Endothelial cell of umbilical vein (primary cell): Measurements from ENCODE around the gene NDUFS1. TPM values are rescaled to one million over a fixed set of nuclear protein-coding genes. Genes with fewer than 3 reads are reported as not detected.
"Not testable (repeated sequence)": the region's sequence is repeated elsewhere in the genome, so short reads cannot be mapped to it uniquely, and the experiment has no call there.

Experiments used
- BruUV-seq: library from RNA; stranded (reverse); fragments of 400-500 nt; replicated peaks from 2 replicates; lab custom pipeline; 2021; lab: Mats Ljungman, UMichigan
- CTCF ChIA-PET: fragments of 300-600, 350-600 bp; sonication (Branson Sonifier 250); formaldehyde crosslinking; loops from one replicate; lab custom pipeline; 2021; ENCODE audit warnings: antibody characterized with exemption, inconsistent platforms; lab: Charles Lee
- POLR2A ChIA-PET: fragments of 300-600, 350-600 bp; sonication (Branson Sonifier 250); formaldehyde crosslinking; loops from one replicate; lab custom pipeline; 2021; ENCODE audit warnings: antibody characterized with exemption, inconsistent platforms; lab: Charles Lee
- DNase-seq: peaks from one replicate; pipeline ENCODE4 v3.0.0-alpha.2; 2011; ENCODE audit warnings: low read depth, low spot score
- FAIRE-seq: peaks from 2 replicates; lab custom pipeline; 2011; peaks lifted over from hg19 to GRCh38; lab: Jason Lieb, UNC
- H2AFZ ChIP-seq: 2 replicates; pipeline ENCODE4 v1.6.0; 2012; ENCODE audit warnings: low read depth, low read length, control low read depth, inconsistent platforms
- H3K27ac ChIP-seq: 2 replicates; pipeline ENCODE4 v1.5.1; 2011; ENCODE audit warnings: low read depth, mild to moderate bottlenecking, control low read depth, low read length, moderate library complexity; ENCODE audit not compliant: insufficient read depth
- H3K27me3 ChIP-seq, 2 experiments: 2 replicates each; pipeline versions ENCODE4 v1.6.0 to v1.6.1; 2011; ENCODE audit warnings: low read length in 2 of 2, mixed read lengths in 1 of 2; ENCODE audit not compliant: control insufficient read depth in 2 of 2, insufficient read depth in 2 of 2
- H3K36me3 ChIP-seq, 2 experiments: 2 replicates in 1 of 2; 3 replicates in 1 of 2; pipeline ENCODE4 v1.5.1; 2011; ENCODE audit warnings: low read length in 2 of 2, mild to moderate bottlenecking in 1 of 2, moderate library complexity in 1 of 2; ENCODE audit not compliant: control insufficient read depth in 2 of 2, insufficient read depth in 2 of 2; ENCODE audit errors: extremely low read depth in 1 of 2
- H3K4me1 ChIP-seq: 3 replicates; pipeline ENCODE4 v1.5.1; 2011; ENCODE audit warnings: mild to moderate bottlenecking, low read length; ENCODE audit not compliant: control insufficient read depth, insufficient read depth; ENCODE audit errors: extremely low read depth
- H3K4me2 ChIP-seq: 2 replicates; pipeline ENCODE4 v1.6.1; 2011; ENCODE audit warnings: low read length, control low read depth, mixed read lengths; ENCODE audit not compliant: insufficient read depth
- H3K4me3 ChIP-seq, 3 experiments: fragments of 200-600 bp in 1 of 3; sonication (generic), shearing (Covaris generic) in 1 of 3; replicated peaks in 1 of 3; 2 replicates each; pipeline ENCODE4 v1.5.1; 2011 to 2016; ENCODE audit warnings: control low read depth in 3 of 3, low read length in 3 of 3, mild to moderate bottlenecking in 2 of 3, inconsistent platforms in 1 of 3, low read depth in 1 of 3, moderate library complexity in 1 of 3; ENCODE audit not compliant: insufficient read depth in 1 of 3
- H3K79me2 ChIP-seq: 2 replicates; pipeline ENCODE4 v1.6.0; 2012; ENCODE audit warnings: low read length, inconsistent platforms; ENCODE audit not compliant: control insufficient read depth, insufficient read depth
- H3K9ac ChIP-seq: replicated peaks from 2 replicates; pipeline ENCODE3; 2011; ENCODE audit warnings: low read length, control low read depth; ENCODE audit not compliant: insufficient read depth; ENCODE audit errors: extremely low read depth
- H3K9me1 ChIP-seq: replicated peaks from 3 replicates; pipeline ENCODE4 v1.6.0; 2011; ENCODE audit warnings: mild to moderate bottlenecking, low read length; ENCODE audit not compliant: control insufficient read depth, insufficient read depth; ENCODE audit errors: extremely low read depth
- H3K9me3 ChIP-seq: replicated peaks from 2 replicates; pipeline ENCODE4 v1.5.1; 2012; ENCODE audit warnings: low read length, inconsistent platforms; ENCODE audit not compliant: control insufficient read depth, insufficient read depth
- H4K20me1 ChIP-seq: replicated peaks from 2 replicates; pipeline ENCODE3; 2011; ENCODE audit warnings: mild to moderate bottlenecking, low read length; ENCODE audit not compliant: control insufficient read depth, insufficient read depth; ENCODE audit errors: extremely low read depth
- CTCF ChIP-seq, 2 donors: IDR thresholded peaks; 1 replicate in 1 of 2; 2 replicates in 1 of 2; pipeline ENCODE4 v1.5.1; 2011; ENCODE audit warnings: low read length in 2 of 2, mild to moderate bottlenecking in 2 of 2, moderate library complexity in 2 of 2, control low read depth in 1 of 2, inconsistent platforms in 1 of 2, low read depth in 1 of 2; ENCODE audit not compliant: insufficient read depth in 1 of 2; ENCODE audit errors: extremely low read depth in 1 of 2
- POLR2A ChIP-seq: IDR thresholded peaks from 2 replicates; pipeline ENCODE4 v1.6.1; 2012; ENCODE audit warnings: low read depth, mild to moderate bottlenecking, control low read depth, low read length
- dilution Hi-C: fragments of 300-500 bp; cut with MboI; formaldehyde crosslinking; loops from one replicate; pipeline ENCODE4 v1.15.0; 2019; ENCODE audit warnings: low sequenced_read_pairs; ENCODE audit not compliant: extremely low pct_ligation_motif_present
- intact Hi-C: fragments of 100-400 bp; cut with micrococcal nuclease; formaldehyde crosslinking; loops from one replicate; pipeline ENCODE4 v1.10.0; 2022
- polyA plus RNA-seq, 4 experiments: library from polyadenylated mRNA; depleted of rRNA in 3 of 4; stranded (reverse) in 3 of 4; unstranded in 1 of 4; fragments of >200 nt; gene quantifications; 2 replicates each; pipeline versions ENCODE4 v1.2.1 to v1.2.3, GENCODE V29; 2011 to 2012; ENCODE audit warnings: missing spikeins in 1 of 4
- total RNA-seq: library from RNA; stranded (reverse); gene quantifications from 2 replicates; pipeline ENCODE4 v1.2.3, GENCODE V29; 2021

The NDUFS1 gene
- total and polyA plus RNA-seq, 2 donors (not counting 3 experiments of a cell fraction or from before 2014, with no cell fraction given), result 49.8 to 93.2 TPM

- DNase-seq, H3K9ac ChIP-seq, H3K4me1 ChIP-seq, dilution Hi-C loops, H3K36me3 ChIP-seq, H3K9me3 ChIP-seq, H3K27me3 ChIP-seq, FAIRE-seq, CTCF ChIA-PET, H2AFZ ChIP-seq, H3K79me2 ChIP-seq, BruUV-seq, H4K20me1 ChIP-seq, H3K4me2 ChIP-seq, H3K4me3 ChIP-seq, intact Hi-C loops, H3K9me1 ChIP-seq, H3K27ac ChIP-seq, POLR2A ChIA-PET: not testable (repeated sequence)
These were observed 9.0 kb upstream of the NDUFS1 start for GRCh38 chr2:206168230-206168629.

- Histone ChIP-seq H4K20me1 (no peaks in the 10 kb centered on the region), H3K9ac (no peak overlapping the region), H3K4me1 (peaks cover 18% of the 10 kb centered on the region), H3K4me3 (no peak overlapping the region), H3K27me3 (no peaks in the 10 kb centered on the region), H3K4me2 (no peak overlapping the region), H3K36me3 (peaks cover 3 to 23% of the 10 kb centered on the region in 2 experiments), H3K9me1 (no peaks in the 10 kb centered on the region), H2AFZ (no peak overlapping the region), H3K27ac (no peak overlapping the region), H3K79me2 (peaks cover 35% of the 10 kb centered on the region), H3K9me3 (no peaks in the 10 kb centered on the region)
- ChIA-PET POLR2A (interaction anchor here (0.6 kb wide), 1 partner anchor 1050 kb away, joined by 4 read pairs; no protein-coding TSS in a partner anchor), CTCF (interaction anchor here (1.0 kb wide), 3 partner anchors 91 to 96 kb away, joined by 3 to 4 read pairs (median 4); no protein-coding TSS in a partner anchor)
- dilution Hi-C loops, result no loop called here
- FAIRE-seq (peak; percentile 64), DNase-seq (peak; percentile 50)
- intact Hi-C loops, result loop anchor here (1.0 to 5.0 kb wide), 2 partner anchors 96 to 228 kb away; no protein-coding TSS in a partner anchor
- BruUV-seq, result no TSS peak
- TF ChIP-seq POLR2A (no peak), CTCF (IDR thresholded peaks at IDR 0.05; ENCODE audit: extremely low read depth in 1 of 2, insufficient read depth in 1 of 2, low read depth in 1 of 2, low read length in 2 of 2) (peak; percentile 38 to 53)
These were observed 5.1 kb upstream of the NDUFS1 start for GRCh38 chr2:206164261-206164862.
